Ascending aorta (tissue), 2 donors: ENCODE measurements around the gene ADAMTS17. TPM values are rescaled to one million over a fixed set of nuclear protein-coding genes. Genes with fewer than 3 reads are reported as not detected.

ENCODE experiments used
- DNase-seq, 2 donors: peaks; one replicate each; pipeline ENCODE4 v3.0.0-alpha.2; 2019; ENCODE audit warnings: low spot score in 2 of 2
- H3K27ac ChIP-seq, 2 donors: fragments of 200-600 bp; sonication (generic); one replicate each; pipeline ENCODE4 v1.5.1; 2016 to 2017; ENCODE audit warnings: mild to moderate bottlenecking in 1 of 2
- H3K27me3 ChIP-seq: fragments of 200-600 bp; sonication (generic); one replicate; pipeline ENCODE4 v1.5.1; 2017
- H3K36me3 ChIP-seq, 2 donors: fragments of 200-600 bp; sonication (generic); one replicate each; pipeline ENCODE4 v1.5.1; 2016
- H3K4me1 ChIP-seq, 2 donors: fragments of 200-600 bp; sonication (generic); one replicate each; pipeline ENCODE4 v1.5.1; 2016 to 2017; ENCODE audit warnings: mild to moderate bottlenecking in 1 of 2
- H3K4me3 ChIP-seq, 2 donors: fragments of 200-600 bp; sonication (generic); one replicate each; pipeline ENCODE4 v1.5.1; 2016 to 2017; ENCODE audit warnings: mild to moderate bottlenecking in 1 of 2
- H3K9me3 ChIP-seq, 2 donors: fragments of 200-600 bp; sonication (generic); one replicate each; pipeline ENCODE4 v1.5.1; 2016
- CTCF ChIP-seq, 3 experiments: fragments of 200-600 bp in 2 of 3; fragments of 450-650 bp in 1 of 3; sonication (generic) in 2 of 3; IDR thresholded peaks; one replicate each; pipeline ENCODE4 v1.5.1; 2016 to 2019; ENCODE audit warnings: antibody characterized with exemption in 3 of 3, mild to moderate bottlenecking in 1 of 3, moderate library complexity in 1 of 3
- intact Hi-C: fragments of 100-400 bp; cut with DNase I; formaldehyde crosslinking; loops from one replicate; pipeline ENCODE4 v1.15.1; 2023
- total RNA-seq: library from RNA; depleted of rRNA; stranded (reverse); fragments of >200 nt; gene quantifications from one replicate; pipeline ENCODE4 v1.1.0, GENCODE V29; 2016

Gene ADAMTS17
- total RNA-seq, 1 donor from 2014 or later, result 2.8 TPM

- Histone ChIP-seq H3K36me3 (no peaks in the 10 kb centered on the region), H3K27me3 (no peaks in the 10 kb centered on the region), H3K9me3 (no peaks in the 10 kb centered on the region), H3K4me3 (no peak overlapping the region), H3K4me1 (peaks cover 3 to 11% of the 10 kb centered on the region in 2 donors), H3K27ac (no peak overlapping the region)
- no peak for DNase-seq
- intact Hi-C loops, result no loop called here
- TF ChIP-seq CTCF (IDR thresholded peaks at IDR 0.05), result no peak
Measured at GRCh38 chr15:100038736-100039135, 303.0 kb downstream of the ADAMTS17 start.

GRCh38 chr15:100037901-100038300, 303.9 kb downstream of the ADAMTS17 start:
- H3K27me3 ChIP-seq, result no peaks in the 10 kb centered on the region

GRCh38 chr15:100036015-100036414, 305.8 kb downstream of the ADAMTS17 start:
- Histone ChIP-seq H3K9me3 (no peaks in the 10 kb centered on the region), H3K4me1 (peaks cover 8 to 21% of the 10 kb centered on the region in 2 donors), H3K4me3 (no peak overlapping the region), H3K27ac (no peak overlapping the region), H3K27me3 (no peaks in the 10 kb centered on the region), H3K36me3 (no peaks in the 10 kb centered on the region)
- DNase-seq, result no peak
- intact Hi-C loops, result no loop called here
- no peak for TF ChIP-seq CTCF (IDR thresholded peaks at IDR 0.05)

More at GRCh38 chr15:100037901-100038300, 303.9 kb downstream of the ADAMTS17 start:
- no peak for TF ChIP-seq CTCF (IDR thresholded peaks at IDR 0.05)
- intact Hi-C loops, result no loop called here
- Histone ChIP-seq H3K27ac (no peak overlapping the region), H3K9me3 (no peaks in the 10 kb centered on the region), H3K4me1 (peaks cover 8 to 15% of the 10 kb centered on the region in 2 donors), H3K36me3 (no peaks in the 10 kb centered on the region), H3K4me3 (no peak overlapping the region)
- DNase-seq, result no peak

GRCh38 chr15:100034191-100034590, 307.6 kb downstream of the ADAMTS17 start:
- peak overlapping the region; percentile 85 to 87 for H3K27ac ChIP-seq
- H3K9me3 ChIP-seq, result no peaks in the 10 kb centered on the region
- no peak overlapping the region for H3K4me3 ChIP-seq
- no peaks in the 10 kb centered on the region for H3K36me3 ChIP-seq
- H3K4me1 ChIP-seq, result peaks cover 12 to 25% of the 10 kb centered on the region in 2 donors
- intact Hi-C loops, result loop anchor here (5.0 kb wide), 1 partner anchor 208 kb away; no protein-coding TSS in a partner anchor
- TF ChIP-seq CTCF (IDR thresholded peaks at IDR 0.05), result no peak
- no peaks in the 10 kb centered on the region for H3K27me3 ChIP-seq
- DNase-seq, result no peak

GRCh38 chr15:100033140-100033857, 308.5 kb downstream of the ADAMTS17 start:
- Histone ChIP-seq H3K27me3 (no peaks in the 10 kb centered on the region), H3K4me1 (peaks cover 12 to 32% of the 10 kb centered on the region in 2 donors), H3K4me3 (no peak overlapping the region), H3K27ac (peak overlapping the region; percentile 85 to 87), H3K9me3 (no peaks in the 10 kb centered on the region), H3K36me3 (no peaks in the 10 kb centered on the region)
- TF ChIP-seq CTCF (IDR thresholded peaks at IDR 0.05), result no peak
- intact Hi-C loops, result loop anchor here (5.0 kb wide), 1 partner anchor 209 kb away; no protein-coding TSS in a partner anchor
- no peak for DNase-seq
